Fibroblast of pulmonary artery (primary cell): Measurements from ENCODE around the gene OR5AU1.

Experiments
- DNase-seq: peaks from one replicate; pipeline ENCODE4 v3.0.0-alpha.2; 2010; ENCODE audit warnings: low read depth
- H3K4me3 ChIP-seq: replicated peaks from 2 replicates; pipeline ENCODE4 v1.5.1; 2011; ENCODE audit warnings: low read depth, mild to moderate bottlenecking, control low read depth, low read length, moderate library complexity
- TF ChIP-seq, protein P1 (sequence below): IDR thresholded peaks from 2 replicates; pipeline ENCODE4 v1.5.1; 2011; ENCODE audit warnings: mild to moderate bottlenecking, control low read depth, low read length, inconsistent platforms; ENCODE audit errors: missing control alignments

OR5AU1 gene

GRCh38 chr14:21200752-21201461 is 45.0 kb upstream of the OR5AU1 start:
- no peak overlapping the region for H3K4me3 ChIP-seq
- TF ChIP-seq, protein P1, sequence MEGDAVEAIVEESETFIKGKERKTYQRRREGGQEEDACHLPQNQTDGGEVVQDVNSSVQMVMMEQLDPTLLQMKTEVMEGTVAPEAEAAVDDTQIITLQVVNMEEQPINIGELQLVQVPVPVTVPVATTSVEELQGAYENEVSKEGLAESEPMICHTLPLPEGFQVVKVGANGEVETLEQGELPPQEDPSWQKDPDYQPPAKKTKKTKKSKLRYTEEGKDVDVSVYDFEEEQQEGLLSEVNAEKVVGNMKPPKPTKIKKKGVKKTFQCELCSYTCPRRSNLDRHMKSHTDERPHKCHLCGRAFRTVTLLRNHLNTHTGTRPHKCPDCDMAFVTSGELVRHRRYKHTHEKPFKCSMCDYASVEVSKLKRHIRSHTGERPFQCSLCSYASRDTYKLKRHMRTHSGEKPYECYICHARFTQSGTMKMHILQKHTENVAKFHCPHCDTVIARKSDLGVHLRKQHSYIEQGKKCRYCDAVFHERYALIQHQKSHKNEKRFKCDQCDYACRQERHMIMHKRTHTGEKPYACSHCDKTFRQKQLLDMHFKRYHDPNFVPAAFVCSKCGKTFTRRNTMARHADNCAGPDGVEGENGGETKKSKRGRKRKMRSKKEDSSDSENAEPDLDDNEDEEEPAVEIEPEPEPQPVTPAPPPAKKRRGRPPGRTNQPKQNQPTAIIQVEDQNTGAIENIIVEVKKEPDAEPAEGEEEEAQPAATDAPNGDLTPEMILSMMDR, result no peak
- no peak for DNase-seq

- H3K4me3 ChIP-seq, result no peak overlapping the region
- no peak for DNase-seq
- TF ChIP-seq, protein P1, result no peak
These were observed 44.0 kb upstream of the OR5AU1 start for GRCh38 chr14:21199611-21200560.

DNA sequence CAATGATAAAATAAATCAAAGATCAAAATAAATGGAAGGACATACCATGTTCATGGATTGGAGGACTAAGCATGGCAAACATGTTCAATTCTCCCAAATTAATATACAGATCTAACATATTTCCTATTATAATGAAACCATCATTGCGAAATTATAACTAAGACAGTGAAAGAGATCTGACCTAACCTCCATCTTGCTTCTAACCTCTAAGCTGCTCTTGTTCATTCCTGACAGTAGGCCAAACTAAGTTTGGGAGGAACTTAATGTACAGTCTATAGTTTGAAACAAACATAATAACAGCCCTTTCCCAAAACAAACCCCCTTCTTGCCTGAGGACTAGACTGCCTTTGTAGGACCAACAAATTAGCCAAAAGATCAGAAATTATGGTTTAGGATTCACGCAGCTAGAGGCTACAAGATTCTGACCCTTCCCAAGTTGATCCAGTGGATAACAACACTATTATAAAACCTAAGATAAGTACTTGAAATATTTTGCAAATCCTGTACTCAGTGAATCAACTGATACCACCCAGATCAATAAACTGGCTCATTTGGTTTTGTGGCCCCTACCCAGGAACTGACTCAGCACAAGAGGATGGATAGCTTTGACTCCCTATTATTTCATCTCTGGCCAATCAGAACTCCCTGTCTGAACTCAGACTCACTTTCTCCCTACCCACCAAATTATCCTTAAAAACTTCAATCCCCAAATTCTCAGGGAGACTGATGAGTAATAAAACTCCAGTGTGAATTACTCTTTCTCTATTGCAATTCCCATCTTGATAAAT is 41.7 kb upstream of the OR5AU1 start:
- DNase-seq, result no peak
- TF ChIP-seq, protein P1, result no peak
- H3K4me3 ChIP-seq, result no peak overlapping the region

DNA sequence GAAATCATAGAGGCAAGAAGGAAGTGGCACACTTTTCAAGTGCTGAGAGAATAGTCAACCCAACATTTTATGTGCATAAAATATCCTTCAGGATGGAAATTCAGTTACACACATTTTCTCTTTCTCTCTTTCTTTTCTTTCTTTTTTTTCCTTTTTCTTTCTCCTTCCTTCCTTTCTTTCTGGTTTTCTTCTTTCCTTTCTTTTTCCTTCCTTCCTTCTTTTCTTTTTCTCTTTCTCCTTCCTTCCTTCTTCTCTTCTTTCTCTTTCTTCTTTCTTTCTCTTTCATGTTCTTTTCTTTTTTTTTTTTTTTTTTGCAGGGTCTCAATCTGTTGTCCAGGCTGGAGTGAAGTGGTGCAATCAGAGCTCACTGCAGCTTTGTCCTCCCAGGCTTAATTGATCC is 38.7 kb upstream of the OR5AU1 start:
- DNase-seq, result no peak
- TF ChIP-seq, protein P1, result no peak
- H3K4me3 ChIP-seq, result no peak overlapping the region

DNA sequence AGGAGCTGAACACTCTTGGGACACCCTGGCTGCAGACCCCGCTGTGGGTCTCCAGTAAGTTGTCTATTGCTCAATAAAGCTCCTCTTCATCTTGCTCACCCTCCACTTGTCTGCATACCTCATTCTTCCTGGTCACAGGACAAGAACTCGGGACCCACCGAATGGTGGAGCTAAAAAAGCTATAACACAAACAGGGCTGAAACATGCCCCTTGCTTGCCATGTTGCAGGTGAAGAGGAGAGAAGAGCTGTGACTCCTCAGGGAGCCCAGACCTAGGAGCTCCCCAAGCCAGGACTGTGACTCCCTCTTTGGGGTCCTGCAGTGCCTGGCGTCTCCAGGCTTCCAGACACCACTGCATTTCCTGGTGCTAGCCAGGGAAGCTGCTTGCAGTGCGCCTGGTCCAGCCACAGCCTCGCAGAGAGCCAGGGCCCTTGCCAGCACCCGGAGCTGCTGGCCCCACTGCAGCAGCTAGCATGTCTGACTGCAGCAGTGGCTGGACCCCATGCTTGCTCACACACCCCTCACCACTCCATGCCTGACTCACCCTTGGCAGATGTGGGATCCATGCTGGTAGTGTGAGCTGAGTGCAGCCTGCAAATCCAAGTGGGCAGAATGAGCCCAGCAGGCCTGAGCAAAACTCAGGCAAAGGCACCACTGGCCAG is 37.1 kb upstream of the OR5AU1 start:
- TF ChIP-seq, protein P1, result no peak
- DNase-seq, result no peak
- no peak overlapping the region for H3K4me3 ChIP-seq

DNA sequence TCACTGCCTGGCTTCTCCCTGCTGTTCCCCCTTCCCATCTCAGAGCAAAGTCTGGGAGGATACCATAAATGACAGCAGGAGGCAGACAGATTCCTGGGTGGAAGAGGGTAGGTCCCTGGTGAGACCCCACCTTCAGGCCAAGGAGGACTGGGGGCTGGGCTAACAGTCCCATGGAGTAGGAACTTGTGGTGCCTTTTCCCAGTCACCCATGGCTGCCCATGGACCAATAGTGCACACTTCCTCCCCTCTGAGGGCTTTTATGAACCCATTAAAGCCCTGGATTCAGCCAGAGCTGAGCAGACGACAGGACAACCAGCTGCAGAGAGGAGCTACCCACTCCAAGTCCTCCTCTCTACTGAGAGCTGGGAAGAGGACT is 36.6 kb upstream of the OR5AU1 start:
- H3K4me3 ChIP-seq, result no peak overlapping the region
- DNase-seq, result no peak
- TF ChIP-seq, protein P1, result no peak
